CD4-positive, alpha-beta T cell (primary cell): ENCODE data around the gene NR3C2. TPM values are rescaled to one million over a fixed set of nuclear protein-coding genes. Genes with fewer than 3 reads are reported as not detected.

Experiments used
- ATAC-seq: fragments of 200-7000 bp; cut with Tn5 transposase; one replicate; pipeline ENCODE4 v1.10.0; 2022; ENCODE audit warnings: mild to moderate bottlenecking; ENCODE audit not compliant: poor library complexity
- CTCF ChIA-PET: fragments of 350-600 bp; sonication (Branson Sonifier 250); formaldehyde crosslinking; loops from one replicate; lab custom pipeline; 2021; ENCODE audit warnings: antibody characterized with exemption, inconsistent platforms; lab: Charles Lee
- POLR2A ChIA-PET: fragments of 350-600 bp; sonication (Branson Sonifier 250); formaldehyde crosslinking; loops from one replicate; lab custom pipeline; 2021; ENCODE audit warnings: antibody characterized with exemption, inconsistent platforms; lab: Charles Lee
- DNase-seq, 14 experiments: peaks; one replicate each; pipeline ENCODE4 v3.0.0-alpha.2; 2013 to 2020; ENCODE audit warnings: mixed read lengths in 2 of 14
- H3K27ac ChIP-seq, 2 donors: one replicate each; pipeline versions ENCODE4 v1.5.1 to v1.7.0; 2013; ENCODE audit warnings: low read length in 2 of 2, low read depth in 1 of 2, mild to moderate bottlenecking in 1 of 2
- H3K27me3 ChIP-seq, 2 experiments: 1 replicate in 1 of 2; 2 replicates in 1 of 2; pipeline versions ENCODE4 v1.6.1 to v1.7.0; 2013; ENCODE audit warnings: low read length in 2 of 2, control low read depth in 1 of 2, mild to moderate bottlenecking in 1 of 2, moderate library complexity in 1 of 2; ENCODE audit not compliant: insufficient read depth in 2 of 2, control insufficient read depth in 1 of 2
- H3K36me3 ChIP-seq: one replicate; pipeline ENCODE4 v1.6.1; 2013; ENCODE audit warnings: low read length, control low read depth; ENCODE audit not compliant: insufficient read depth
- H3K4me1 ChIP-seq: one replicate; pipeline ENCODE4 v1.6.1; 2013; ENCODE audit warnings: low read length, control low read depth; ENCODE audit not compliant: insufficient read depth
- H3K4me3 ChIP-seq: one replicate; pipeline ENCODE4 v1.5.1; 2013; ENCODE audit warnings: mild to moderate bottlenecking, low read length, moderate library complexity
- H3K9me3 ChIP-seq, 2 experiments: 1 replicate in 1 of 2; 2 replicates in 1 of 2; pipeline versions ENCODE4 v1.6.1 to v1.7.0; 2013; ENCODE audit warnings: low read length in 2 of 2, mild to moderate bottlenecking in 2 of 2, control low read depth in 1 of 2, moderate library complexity in 1 of 2; ENCODE audit not compliant: control insufficient read depth in 1 of 2, insufficient read depth in 1 of 2
- H3K27ac Mint-ChIP-seq: one replicate; pipeline ENCODE4 v1.8.0; 2020; ENCODE audit warnings: mixed read lengths
- H3K27me3 Mint-ChIP-seq: one replicate; pipeline ENCODE4 v1.8.0; 2021; ENCODE audit warnings: mixed read lengths
- H3K36me3 Mint-ChIP-seq: one replicate; pipeline ENCODE4 v1.8.0; 2021; ENCODE audit warnings: low read depth, mixed read lengths
- H3K4me1 Mint-ChIP-seq: one replicate; pipeline ENCODE4 v1.8.0; 2021; ENCODE audit warnings: low read depth, mixed read lengths
- H3K4me3 Mint-ChIP-seq: one replicate; pipeline ENCODE4 v1.8.0; 2020; ENCODE audit warnings: mild to moderate bottlenecking, mixed read lengths
- H3K9me3 Mint-ChIP-seq: one replicate; pipeline ENCODE4 v1.8.0; 2020; ENCODE audit warnings: mixed read lengths
- CTCF ChIP-seq: fragments of 200-600 bp; IDR thresholded peaks from one replicate; pipeline ENCODE4 v1.8.0; 2022; ENCODE audit warnings: antibody characterized with exemption, mild to moderate bottlenecking
- intact Hi-C, 2 experiments: fragments of 100-400 bp; cut with DNase I in 1 of 2; cut with micrococcal nuclease in 1 of 2; formaldehyde crosslinking; loops; one replicate each; pipeline versions ENCODE4 v1.15.1 to v1.9.0; 2023 to 2025; cut with DNase I, micrococcal nuclease
- total RNA-seq, 174 experiments: library from RNA in 2 of 174; stranded (reverse) in 2 of 174; gene quantifications; one replicate each; pipeline ENCODE4 v1.2.3 and lab custom pipeline; 2021 to 2026

NR3C2 gene
- total RNA-seq, 2 experiments from 2014 or later, result 31.6 to 35.0 TPM

GRCh38 chr4:148164557-148164956 lies 277.7 kb downstream of the NR3C2 start:
- POLR2A ChIA-PET, result interaction anchor here (0.7 kb wide), 1 partner anchor 297 kb away, joined by 3 read pairs; no protein-coding TSS in a partner anchor
- H3K27me3 Mint-ChIP-seq, result no peaks in the 10 kb centered on the region
- H3K9me3 Mint-ChIP-seq, result no peaks in the 10 kb centered on the region
- intact Hi-C loops, result no loop called here
- H3K27me3 ChIP-seq, result no peaks in the 10 kb centered on the region
- H3K4me1 Mint-ChIP-seq, result peaks cover 6% of the 10 kb centered on the region
- ATAC-seq, result no peak
- H3K9me3 ChIP-seq, result no peaks in the 10 kb centered on the region
- CTCF ChIA-PET, result interaction anchor here (1.2 kb wide), 1 partner anchor 25 kb away, joined by 3 read pairs; no protein-coding TSS in a partner anchor
- no peak for TF ChIP-seq CTCF
- no peak overlapping the region for H3K4me3 ChIP-seq
- H3K27ac ChIP-seq, result no peak overlapping the region
- H3K27ac Mint-ChIP-seq, result no peak overlapping the region
- H3K36me3 Mint-ChIP-seq, result no peaks in the 10 kb centered on the region
- H3K4me1 ChIP-seq, result no peaks in the 10 kb centered on the region
- DNase-seq, result no peak
- H3K36me3 ChIP-seq, result no peaks in the 10 kb centered on the region
- no peak overlapping the region for H3K4me3 Mint-ChIP-seq

GRCh38 chr4:148162991-148163390 lies 279.2 kb downstream of the NR3C2 start:
- Mint-ChIP-seq H3K4me1 (peaks cover 6% of the 10 kb centered on the region), H3K36me3 (peaks cover 6% of the 10 kb centered on the region), H3K27ac (no peak overlapping the region), H3K4me3 (no peak overlapping the region), H3K9me3 (peaks cover 2% of the 10 kb centered on the region), H3K27me3 (no peaks in the 10 kb centered on the region)
- Histone ChIP-seq H3K36me3 (no peaks in the 10 kb centered on the region), H3K9me3 (no peaks in the 10 kb centered on the region), H3K27me3 (no peaks in the 10 kb centered on the region), H3K4me1 (no peaks in the 10 kb centered on the region), H3K27ac (no peak overlapping the region), H3K4me3 (no peak overlapping the region)
- no peak for TF ChIP-seq CTCF
- POLR2A ChIA-PET, result no interaction called here
- ATAC-seq (no peak), DNase-seq (no peak)
- intact Hi-C loops, result no loop called here
- CTCF ChIA-PET, result no interaction called here

GRCh38 chr4:148162519-148162918 lies 279.7 kb downstream of the NR3C2 start:
- H3K9me3 ChIP-seq, result no peaks in the 10 kb centered on the region
- H3K4me3 Mint-ChIP-seq, result no peak overlapping the region
- TF ChIP-seq CTCF, result no peak
- H3K27me3 Mint-ChIP-seq, result no peaks in the 10 kb centered on the region
- H3K27ac ChIP-seq, result no peak overlapping the region
- H3K9me3 Mint-ChIP-seq, result peaks cover 2% of the 10 kb centered on the region
- no peaks in the 10 kb centered on the region for H3K4me1 ChIP-seq
- no peak overlapping the region for H3K4me3 ChIP-seq
- ChIA-PET CTCF (no interaction called here), POLR2A (no interaction called here)
- intact Hi-C loops, result no loop called here
- H3K27ac Mint-ChIP-seq, result no peak overlapping the region
- peaks cover 6% of the 10 kb centered on the region for H3K4me1 Mint-ChIP-seq
- no peaks in the 10 kb centered on the region for H3K27me3 ChIP-seq
- ATAC-seq (no peak), DNase-seq (no peak)
- peaks cover 7% of the 10 kb centered on the region for H3K36me3 Mint-ChIP-seq
- H3K36me3 ChIP-seq, result no peaks in the 10 kb centered on the region
